Stimulated activated CD4-positive, alpha-beta T cell treated with anti-CD3 and anti-CD28 coated beads, Interleukin-12 subunit alpha, Interleukin-12 subunit beta, amount 100 ng/mL, for 4 hours (primary cell): ENCODE results near the gene GET3.
"Not testable (repeated sequence)": the region's sequence is repeated elsewhere in the genome, so short reads cannot be mapped to it uniquely, and the experiment has no call there.

Experiments
- DNase-seq: peaks from one replicate; pipeline ENCODE4 v3.0.0-alpha.2; 2020

GET3 gene

DNA sequence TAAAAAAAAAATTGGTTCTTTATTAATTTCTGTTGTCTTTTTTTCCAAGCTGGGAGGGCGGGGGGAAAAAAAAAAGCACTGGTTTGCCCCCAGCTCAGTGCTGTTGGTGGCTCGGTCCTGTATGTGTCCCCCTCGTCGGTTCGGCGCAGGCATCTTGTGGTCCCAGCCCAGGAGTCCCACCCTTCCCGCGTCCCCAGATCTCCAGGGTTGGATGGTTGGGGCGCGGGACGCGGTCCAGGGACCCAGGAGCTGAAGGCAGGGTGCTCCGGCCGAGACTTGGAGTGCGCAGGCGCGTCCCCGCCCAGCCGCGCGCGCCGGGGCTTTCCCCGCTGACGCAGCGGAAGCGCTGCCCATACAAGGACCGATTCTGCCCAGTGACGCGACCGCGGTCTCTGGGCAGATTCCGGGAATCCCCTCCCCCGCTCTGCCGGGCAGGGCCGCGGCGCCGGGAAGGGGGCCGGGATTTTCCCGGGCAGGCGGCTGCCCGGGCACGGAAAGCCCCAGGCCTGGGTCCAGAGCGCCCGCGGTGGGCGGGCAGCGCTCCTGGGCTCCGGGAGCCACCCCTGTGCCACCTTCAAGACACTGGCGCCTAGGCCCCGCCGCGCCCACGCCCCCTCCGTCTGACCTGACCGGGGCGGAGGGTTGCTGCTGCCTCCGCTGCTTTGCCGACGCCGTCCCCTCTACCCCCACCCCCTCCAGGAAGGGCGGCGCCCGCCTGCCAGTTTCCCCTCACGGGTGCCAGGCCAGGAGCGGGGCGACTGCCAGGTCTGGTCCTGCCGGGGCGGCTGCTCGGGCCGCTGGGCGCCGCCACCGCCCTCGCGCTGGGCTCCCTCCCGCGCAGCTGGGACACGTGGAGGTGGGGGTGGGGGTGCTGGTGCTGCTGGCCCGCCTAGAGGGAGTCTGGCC is 56.2 kb downstream of the GET3 start:
- peak; percentile 93 for DNase-seq

DNA sequence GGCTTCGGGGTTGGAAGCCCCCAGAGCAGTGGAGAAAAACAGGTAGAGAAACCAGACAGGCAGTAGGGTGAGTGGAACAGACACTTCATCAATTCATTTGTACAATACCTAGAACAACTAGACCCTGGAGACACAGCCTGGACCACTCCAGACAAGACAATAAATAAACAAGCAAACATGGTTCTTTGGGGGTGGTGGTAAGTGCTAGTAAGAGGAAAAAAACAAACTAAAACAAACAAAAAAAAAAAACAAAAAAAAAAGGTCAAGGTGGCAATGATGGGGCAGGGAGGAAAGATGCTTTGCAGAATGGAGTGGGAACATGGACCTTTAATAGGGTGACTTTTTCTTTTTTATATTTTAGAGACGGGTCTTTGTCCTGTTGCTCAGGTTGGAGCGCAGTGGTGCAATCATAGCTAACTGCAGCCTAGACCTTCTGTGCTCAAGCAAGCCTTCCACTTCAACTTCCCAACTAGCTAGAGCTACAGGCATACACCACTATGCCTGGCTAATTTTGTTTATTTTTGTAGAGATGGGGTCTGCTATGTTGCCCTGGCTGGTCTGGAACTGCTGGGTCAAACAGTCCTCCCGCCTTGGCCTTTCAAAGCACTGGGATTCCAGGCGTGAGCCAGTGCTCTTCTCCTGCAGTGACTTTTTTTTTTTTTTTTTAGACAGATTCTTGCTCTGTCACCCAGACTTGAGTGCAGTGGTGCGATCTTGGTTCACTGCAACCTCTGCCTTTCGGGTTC is 57.1 kb downstream of the GET3 start:
- DNase-seq, result no peak

DNA sequence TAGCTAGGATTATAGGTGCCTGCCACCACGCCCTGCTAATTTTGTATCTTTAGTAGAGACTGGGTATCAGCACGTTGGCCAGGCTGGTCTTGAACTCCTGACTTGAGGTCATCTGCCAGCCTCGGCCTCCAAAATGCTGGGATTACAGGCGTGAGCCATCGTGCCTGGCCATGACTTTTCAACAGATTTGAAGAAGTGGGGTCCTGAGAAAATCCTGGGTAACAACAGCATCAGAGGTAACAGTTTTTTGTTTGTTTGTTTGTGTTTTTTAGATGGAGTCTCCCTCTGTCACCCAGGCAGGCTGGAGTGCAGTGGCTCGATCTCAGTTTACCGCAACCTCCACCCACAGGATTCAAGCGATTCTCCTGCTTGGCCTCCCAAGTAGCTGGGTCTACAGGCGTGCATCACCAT is 57.7 kb downstream of the GET3 start:
- DNase-seq, result no peak

DNA sequence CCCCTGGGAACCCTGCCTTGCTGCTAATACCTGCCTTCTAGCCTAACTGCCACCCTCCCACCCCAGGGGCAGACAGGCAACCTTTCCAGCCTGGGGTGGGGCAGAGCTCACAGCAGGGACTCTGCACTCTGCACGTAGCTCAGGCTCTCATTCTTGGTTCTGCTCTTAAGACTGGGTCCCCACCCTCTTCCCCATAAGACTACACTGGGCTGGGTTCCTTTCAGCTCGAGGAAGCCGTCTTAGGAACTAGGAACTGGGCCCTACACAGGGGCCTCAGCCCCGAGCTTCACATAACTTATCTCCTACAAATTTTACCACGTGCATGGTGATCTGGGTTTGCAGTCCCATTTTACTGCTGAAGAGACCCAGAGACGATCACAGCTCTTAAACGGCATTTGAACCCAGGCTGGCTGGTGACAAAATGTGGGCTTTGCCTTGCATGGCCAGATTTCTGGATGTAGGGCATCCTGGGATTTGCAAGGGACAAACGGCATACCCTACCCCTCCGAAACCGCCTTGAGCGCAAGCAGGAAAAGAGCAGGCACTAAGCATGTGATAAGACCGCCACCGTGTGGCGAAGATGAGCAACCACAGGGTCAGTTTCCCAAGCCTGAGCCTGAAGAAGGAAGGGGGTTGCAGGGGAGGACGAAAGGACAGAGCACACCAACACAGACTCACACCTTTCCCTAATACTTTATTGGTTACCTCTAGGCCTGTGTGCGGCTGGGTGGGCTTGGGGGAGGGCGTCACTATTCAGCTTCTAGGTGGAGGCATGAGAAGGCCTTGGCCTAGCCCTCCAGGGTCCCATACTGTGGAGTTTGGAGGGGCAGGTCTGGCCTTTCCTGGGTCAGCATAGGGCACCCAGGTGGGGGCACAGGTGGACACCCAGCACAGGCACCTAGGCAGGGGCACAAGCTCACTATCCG is 59.1 kb downstream of the GET3 start:
- peak; percentile 66 for DNase-seq

DNA sequence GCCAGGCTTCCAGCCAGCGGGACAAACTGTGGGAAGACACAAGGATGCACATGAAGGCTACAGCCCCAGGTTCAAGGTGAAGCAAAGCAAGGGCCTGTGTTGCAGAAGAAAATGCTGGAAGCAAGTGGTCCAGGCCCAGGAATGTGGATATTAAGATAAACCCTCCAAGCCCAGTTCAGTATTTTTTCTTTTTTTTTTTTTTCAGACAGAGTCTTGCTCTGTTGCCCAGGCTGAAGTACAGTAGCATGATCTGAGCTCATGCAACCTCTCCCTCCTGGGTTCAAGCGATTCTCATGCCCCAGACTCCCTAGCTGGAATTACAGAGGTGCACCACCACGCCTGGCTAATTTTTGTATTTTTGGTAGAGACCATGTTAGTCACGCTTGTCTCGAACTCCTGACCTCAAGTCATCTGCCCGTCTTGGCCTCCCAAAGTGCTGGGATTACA is 59.9 kb downstream of the GET3 start:
- no peak for DNase-seq

DNA sequence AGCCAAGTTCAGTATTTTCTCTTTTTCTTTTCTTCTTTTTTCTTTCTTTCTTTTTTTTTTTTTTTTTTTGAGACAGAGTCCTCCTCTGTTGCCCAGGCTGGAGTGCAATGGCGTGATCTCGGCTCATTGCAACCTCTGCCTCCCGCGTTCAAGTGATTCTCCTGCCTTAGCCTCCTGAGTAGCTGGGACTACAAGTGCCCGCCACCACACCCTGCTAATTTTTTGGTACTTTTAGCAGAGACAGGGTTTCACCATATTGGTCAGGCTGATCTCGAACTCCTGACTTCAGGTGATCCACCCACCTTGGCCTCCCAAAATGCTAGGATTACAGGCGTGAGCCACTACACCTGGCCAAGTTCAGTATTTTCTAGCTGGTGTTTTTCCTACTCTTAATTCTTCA is 60.3 kb downstream of the GET3 start:
- DNase-seq, result not testable (repeated sequence)
